Panc1 (cell line): ENCODE results near the gene DNAH6.

ENCODE experiments used
- CTCF ChIP-seq: fragments of 450-650 bp; IDR thresholded peaks from 2 replicates; pipeline ENCODE4 v1.5.1; 2017; ENCODE audit warnings: mild to moderate bottlenecking
- POLR2AphosphoS5 ChIP-seq: IDR thresholded peaks from 2 replicates; pipeline ENCODE4 v1.6.1; 2012; ENCODE audit warnings: mild to moderate bottlenecking, low read depth, low read length, moderate library complexity
- TCF7L2 ChIP-seq: IDR thresholded peaks from 2 replicates; pipeline ENCODE4 v1.6.1; 2011; ENCODE audit warnings: mild to moderate bottlenecking, low read depth, low read length, inconsistent platforms
- TF ChIP-seq, protein P1 (sequence below), 2 experiments: IDR thresholded peaks; 2 replicates each; pipeline ENCODE4 v1.6.1; 2011 to 2012; ENCODE audit warnings: low read depth in 2 of 2, control low read depth in 1 of 2, low read length in 1 of 2, mild to moderate bottlenecking in 1 of 2, moderate library complexity in 1 of 2; ENCODE audit not compliant: insufficient read depth in 1 of 2

GRCh38 chr2:84546551-84546950 lies 30.3 kb downstream of the DNAH6 start:
- no peak for TF ChIP-seq POLR2AphosphoS5
- no peak for TF ChIP-seq CTCF
- no peak for TF ChIP-seq TCF7L2
- TF ChIP-seq, protein P1, sequence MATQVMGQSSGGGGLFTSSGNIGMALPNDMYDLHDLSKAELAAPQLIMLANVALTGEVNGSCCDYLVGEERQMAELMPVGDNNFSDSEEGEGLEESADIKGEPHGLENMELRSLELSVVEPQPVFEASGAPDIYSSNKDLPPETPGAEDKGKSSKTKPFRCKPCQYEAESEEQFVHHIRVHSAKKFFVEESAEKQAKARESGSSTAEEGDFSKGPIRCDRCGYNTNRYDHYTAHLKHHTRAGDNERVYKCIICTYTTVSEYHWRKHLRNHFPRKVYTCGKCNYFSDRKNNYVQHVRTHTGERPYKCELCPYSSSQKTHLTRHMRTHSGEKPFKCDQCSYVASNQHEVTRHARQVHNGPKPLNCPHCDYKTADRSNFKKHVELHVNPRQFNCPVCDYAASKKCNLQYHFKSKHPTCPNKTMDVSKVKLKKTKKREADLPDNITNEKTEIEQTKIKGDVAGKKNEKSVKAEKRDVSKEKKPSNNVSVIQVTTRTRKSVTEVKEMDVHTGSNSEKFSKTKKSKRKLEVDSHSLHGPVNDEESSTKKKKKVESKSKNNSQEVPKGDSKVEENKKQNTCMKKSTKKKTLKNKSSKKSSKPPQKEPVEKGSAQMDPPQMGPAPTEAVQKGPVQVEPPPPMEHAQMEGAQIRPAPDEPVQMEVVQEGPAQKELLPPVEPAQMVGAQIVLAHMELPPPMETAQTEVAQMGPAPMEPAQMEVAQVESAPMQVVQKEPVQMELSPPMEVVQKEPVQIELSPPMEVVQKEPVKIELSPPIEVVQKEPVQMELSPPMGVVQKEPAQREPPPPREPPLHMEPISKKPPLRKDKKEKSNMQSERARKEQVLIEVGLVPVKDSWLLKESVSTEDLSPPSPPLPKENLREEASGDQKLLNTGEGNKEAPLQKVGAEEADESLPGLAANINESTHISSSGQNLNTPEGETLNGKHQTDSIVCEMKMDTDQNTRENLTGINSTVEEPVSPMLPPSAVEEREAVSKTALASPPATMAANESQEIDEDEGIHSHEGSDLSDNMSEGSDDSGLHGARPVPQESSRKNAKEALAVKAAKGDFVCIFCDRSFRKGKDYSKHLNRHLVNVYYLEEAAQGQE (IDR thresholded peaks at IDR 0.05; ENCODE audit: insufficient read depth in 1 of 2, low read depth in 2 of 2, low read length in 1 of 2) = no peak
